ENCODE data around the gene UBE2O.
A peak's percentile ranks its signal among the peaks of the same experiment; 100 is the strongest.

Gene UBE2O

GRCh38 chr17:76378548-76379274 lies 74.2 kb downstream of the UBE2O start:
- no peak overlapping the region for H3K18ac ChIP-seq (ENCODE audit: low read depth in 1 of 2, low read length in 2 of 2)
- DNase-seq = no peak
- H3K4me2 ChIP-seq (ENCODE audit: low read length, poor library complexity, severe bottlenecking) = no peak overlapping the region
- H3K27ac ChIP-seq (ENCODE audit: low read length, poor library complexity, severe bottlenecking) = no peak overlapping the region
- no peaks in the 10 kb centered on the region for H3K9me3 ChIP-seq (ENCODE audit: control insufficient read depth, low read length)
- H2AFZ ChIP-seq (ENCODE audit: low read depth, low read length) = no peak overlapping the region
- H2BK15ac ChIP-seq (ENCODE audit: low read depth, poor library complexity, severe bottlenecking) = no peak overlapping the region
- 76% methylated on average over 4 of the region's 5 CpGs for WGBS
- no peaks in the 10 kb centered on the region for H3K27me3 ChIP-seq (ENCODE audit: control insufficient read depth in 1 of 2, insufficient read depth in 1 of 2, low read length in 2 of 2)
- no peak overlapping the region for H2BK5ac ChIP-seq (ENCODE audit: low read depth, low read length, poor library complexity, severe bottlenecking)
- peaks cover 30% of the 10 kb centered on the region for H3K4me1 ChIP-seq (ENCODE audit: control insufficient read depth, insufficient read depth, low read depth, low read length)
- no peak overlapping the region for H3K14ac ChIP-seq (ENCODE audit: low read length in 2 of 2)
- H3K4ac ChIP-seq (ENCODE audit: low read depth in 1 of 2, low read length in 2 of 2) = no peak overlapping the region
- no peak overlapping the region for H2AK5ac ChIP-seq (ENCODE audit: low read length, severe bottlenecking)
- H3K9ac ChIP-seq (ENCODE audit: low read length) = no peak overlapping the region
- no peak overlapping the region for H4K8ac ChIP-seq (ENCODE audit: low read length)
- peaks cover 3% of the 10 kb centered on the region for H3K79me1 ChIP-seq (replicated peaks; ENCODE audit: low read length, poor library complexity, severe bottlenecking)
- no peak overlapping the region for H3K23ac ChIP-seq (ENCODE audit: low read length in 2 of 2)
- no peak overlapping the region for H2BK12ac ChIP-seq (ENCODE audit: low read length in 2 of 2)
- no peak overlapping the region for H4K91ac ChIP-seq (ENCODE audit: low read length)
- no peak overlapping the region for H3K4me3 ChIP-seq (ENCODE audit: insufficient read depth in 1 of 2, low read depth in 1 of 2, low read length in 2 of 2)
- H3K36me3 ChIP-seq (ENCODE audit: control insufficient read depth in 1 of 2, insufficient read depth in 2 of 2, low read depth in 1 of 2, low read length in 2 of 2) = no peaks in the 10 kb centered on the region
- H2BK120ac ChIP-seq (ENCODE audit: low read depth, low read length) = no peak overlapping the region

GRCh38 chr17:76376318-76377133 lies 76.4 kb downstream of the UBE2O start:
- Histone ChIP-seq H3K4me2 (ENCODE audit: low read length, poor library complexity, severe bottlenecking) (no peak overlapping the region), H3K4me1 (ENCODE audit: control insufficient read depth, insufficient read depth, low read depth, low read length) (peaks cover 25% of the 10 kb centered on the region), H3K4ac (ENCODE audit: low read depth in 1 of 2, low read length in 2 of 2) (no peak overlapping the region), H4K91ac (ENCODE audit: low read length) (no peak overlapping the region), H2BK5ac (ENCODE audit: low read depth, low read length, poor library complexity, severe bottlenecking) (no peak overlapping the region), H2BK15ac (ENCODE audit: low read depth, poor library complexity, severe bottlenecking) (no peak overlapping the region), H3K27me3 (ENCODE audit: control insufficient read depth in 1 of 2, insufficient read depth in 1 of 2, low read length in 2 of 2) (no peaks in the 10 kb centered on the region), H3K18ac (ENCODE audit: low read depth in 1 of 2, low read length in 2 of 2) (no peak overlapping the region), H3K9me3 (ENCODE audit: control insufficient read depth, low read length) (no peaks in the 10 kb centered on the region), H4K8ac (ENCODE audit: low read length) (no peak overlapping the region), H3K9ac (ENCODE audit: low read length) (no peak overlapping the region), H3K4me3 (ENCODE audit: insufficient read depth in 1 of 2, low read depth in 1 of 2, low read length in 2 of 2) (no peak overlapping the region), H3K36me3 (ENCODE audit: control insufficient read depth in 1 of 2, insufficient read depth in 2 of 2, low read depth in 1 of 2, low read length in 2 of 2) (no peaks in the 10 kb centered on the region), H2AFZ (ENCODE audit: low read depth, low read length) (no peak overlapping the region), H3K14ac (ENCODE audit: low read length in 2 of 2) (no peak overlapping the region), H2BK12ac (ENCODE audit: low read length in 2 of 2) (peak overlapping the region in 1 of 2 experiments; percentile 7), H3K27ac (ENCODE audit: low read length, poor library complexity, severe bottlenecking) (no peak overlapping the region), H3K79me1 (replicated peaks; ENCODE audit: low read length, poor library complexity, severe bottlenecking) (no peaks in the 10 kb centered on the region), H3K23ac (ENCODE audit: low read length in 2 of 2) (no peak overlapping the region), H2AK5ac (ENCODE audit: low read length, severe bottlenecking) (peak overlapping the region; percentile 20), H2BK120ac (ENCODE audit: low read depth, low read length) (no peak overlapping the region)
- WGBS = 81% methylated on average over 8 of the region's 8 CpGs
- DNase-seq = no peak

GRCh38 chr17:76371656-76372628 lies 81.0 kb downstream of the UBE2O start:
- H2BK120ac ChIP-seq (ENCODE audit: low read depth, low read length) = no peak overlapping the region
- H2AFZ ChIP-seq (ENCODE audit: low read depth, low read length) = no peak overlapping the region
- peak; percentile 70 for DNase-seq

More at GRCh38 chr17:76371656-76372628, 81.0 kb downstream of the UBE2O start:
- WGBS = 81% methylated on average over 13 of the region's 16 CpGs
- H3K79me1 ChIP-seq (replicated peaks; ENCODE audit: low read length, poor library complexity, severe bottlenecking) = no peaks in the 10 kb centered on the region
- H4K8ac ChIP-seq (ENCODE audit: low read length) = no peak overlapping the region
- no peaks in the 10 kb centered on the region for H3K27me3 ChIP-seq (ENCODE audit: control insufficient read depth in 1 of 2, insufficient read depth in 1 of 2, low read length in 2 of 2)
- no peaks in the 10 kb centered on the region for H3K9me3 ChIP-seq (ENCODE audit: control insufficient read depth, low read length)
- H2AK5ac ChIP-seq (ENCODE audit: low read length, severe bottlenecking) = peak overlapping the region; percentile 55
- no peak overlapping the region for H2BK5ac ChIP-seq (ENCODE audit: low read depth, low read length, poor library complexity, severe bottlenecking)
- H3K14ac ChIP-seq (ENCODE audit: low read length in 2 of 2) = no peak overlapping the region
- H4K91ac ChIP-seq (ENCODE audit: low read length) = peak overlapping the region; percentile 43
- no peak overlapping the region for H3K4me2 ChIP-seq (ENCODE audit: low read length, poor library complexity, severe bottlenecking)
- H3K9ac ChIP-seq (ENCODE audit: low read length) = peak overlapping the region; percentile 56
- H3K18ac ChIP-seq (ENCODE audit: low read depth in 1 of 2, low read length in 2 of 2) = no peak overlapping the region
- H3K4me1 ChIP-seq (ENCODE audit: control insufficient read depth, insufficient read depth, low read depth, low read length) = peaks cover 39% of the 10 kb centered on the region
- H3K4ac ChIP-seq (ENCODE audit: low read depth in 1 of 2, low read length in 2 of 2) = no peak overlapping the region
- no peaks in the 10 kb centered on the region for H3K36me3 ChIP-seq (ENCODE audit: control insufficient read depth in 1 of 2, insufficient read depth in 2 of 2, low read depth in 1 of 2, low read length in 2 of 2)
- no peak overlapping the region for H2BK15ac ChIP-seq (ENCODE audit: low read depth, poor library complexity, severe bottlenecking)
- H3K27ac ChIP-seq (ENCODE audit: low read length, poor library complexity, severe bottlenecking) = peak overlapping the region; percentile 38
- H2BK12ac ChIP-seq (ENCODE audit: low read length in 2 of 2) = no peak overlapping the region
- no peak overlapping the region for H3K23ac ChIP-seq (ENCODE audit: low read length in 2 of 2)
- no peak overlapping the region for H3K4me3 ChIP-seq (ENCODE audit: insufficient read depth in 1 of 2, low read depth in 1 of 2, low read length in 2 of 2)

Data from mesenchymal stem cell (in vitro differentiated cells and primary cell).